CD4-positive, alpha-beta memory T cell (primary cell): ENCODE data around the gene RBM39. TPM values are rescaled to one million over a fixed set of nuclear protein-coding genes. Genes with fewer than 3 reads are reported as not detected.
A peak's percentile ranks its signal among the peaks of the same experiment; 100 is the strongest.

Source experiments
- CTCF ChIA-PET: fragments of 350-600 bp; sonication (Branson Sonifier 250); formaldehyde crosslinking; loops from one replicate; lab custom pipeline; 2021; ENCODE audit warnings: inconsistent platforms; ENCODE audit not compliant: partially characterized antibody; lab: Charles Lee
- POLR2A ChIA-PET: fragments of 350-600 bp; sonication (Branson Sonifier 250); formaldehyde crosslinking; loops from one replicate; lab custom pipeline; 2021; ENCODE audit not compliant: partially characterized antibody; lab: Charles Lee
- DNase-seq, 5 donors: peaks; one replicate each; pipeline versions ENCODE4 v3.0.0 to v3.0.0-alpha.2; 2020 to 2022; ENCODE audit warnings: mixed read lengths in 1 of 5
- H3K27ac ChIP-seq: one replicate; pipeline ENCODE4 v1.7.0; 2013; ENCODE audit warnings: low read depth, low read length
- H3K27me3 ChIP-seq: 2 replicates; pipeline ENCODE4 v1.7.0; 2013; ENCODE audit warnings: mild to moderate bottlenecking, low read length, moderate library complexity; ENCODE audit not compliant: insufficient read depth
- H3K36me3 ChIP-seq: 2 replicates; pipeline ENCODE4 v1.7.0; 2013; ENCODE audit warnings: mild to moderate bottlenecking, low read length, moderate library complexity; ENCODE audit not compliant: insufficient read depth
- H3K4me1 ChIP-seq: 2 replicates; pipeline ENCODE4 v1.7.0; 2013; ENCODE audit warnings: mild to moderate bottlenecking, low read length, moderate library complexity; ENCODE audit not compliant: insufficient read depth
- H3K4me3 ChIP-seq, 2 donors: one replicate each; pipeline ENCODE4 v1.7.0; 2013; ENCODE audit warnings: low read length in 2 of 2, mild to moderate bottlenecking in 1 of 2
- H3K9me3 ChIP-seq, 2 donors: one replicate each; pipeline ENCODE4 v1.7.0; 2013; ENCODE audit warnings: low read length in 2 of 2, control low read depth in 1 of 2; ENCODE audit not compliant: control insufficient read depth in 1 of 2
- H3K27ac Mint-ChIP-seq, 7 donors: one replicate each; pipeline ENCODE4 v1.8.0; 2020 to 2021; ENCODE audit warnings: mixed read lengths in 7 of 7, mild to moderate bottlenecking in 6 of 7, inconsistent platforms in 3 of 7, moderate library complexity in 3 of 7
- H3K27me3 Mint-ChIP-seq, 2 donors: one replicate each; pipeline ENCODE4 v1.8.0; 2020 to 2021; ENCODE audit warnings: mixed read lengths in 2 of 2
- H3K36me3 Mint-ChIP-seq, 2 donors: one replicate each; pipeline ENCODE4 v1.8.0; 2020 to 2021; ENCODE audit warnings: mixed read lengths in 2 of 2, inconsistent platforms in 1 of 2, mild to moderate bottlenecking in 1 of 2
- H3K4me1 Mint-ChIP-seq, 4 donors: one replicate each; pipeline ENCODE4 v1.8.0; 2020 to 2021; ENCODE audit warnings: mixed read lengths in 4 of 4, mild to moderate bottlenecking in 1 of 4
- H3K4me3 Mint-ChIP-seq, 8 donors: one replicate each; pipeline ENCODE4 v1.8.0; 2020 to 2021; ENCODE audit warnings: mixed read lengths in 8 of 8, mild to moderate bottlenecking in 7 of 8, moderate library complexity in 6 of 8, inconsistent platforms in 3 of 8
- H3K9me3 Mint-ChIP-seq, 8 donors: one replicate each; pipeline ENCODE4 v1.8.0; 2020 to 2021; ENCODE audit warnings: mixed read lengths in 8 of 8, mild to moderate bottlenecking in 5 of 8, inconsistent platforms in 3 of 8, moderate library complexity in 1 of 8
- intact Hi-C: fragments of 100-400 bp; cut with micrococcal nuclease; formaldehyde crosslinking; loops from one replicate; pipeline ENCODE4 v1.15.1; 2023
- polyA plus RNA-seq, 2 donors: library from polyadenylated mRNA; unstranded; fragments of 300-500 nt; fragmentation: Illumina TruSeq; gene quantifications; one replicate each; pipeline ENCODE4 v1.2.3, GENCODE V29; 2021
- total RNA-seq, 2 experiments: library from RNA; stranded (reverse); gene quantifications; one replicate each; pipeline ENCODE4 v1.2.3, GENCODE V29; 2021

RBM39 gene
- total and polyA plus RNA-seq, 4 experiments from 2014 or later = 76.7 to 665 (median 392) TPM

GRCh38 chr20:35704514-35705261, 37.4 kb downstream of the RBM39 start:
- Histone ChIP-seq H3K4me1 (peaks cover 29% of the 10 kb centered on the region), H3K36me3 (peaks cover 54% of the 10 kb centered on the region), H3K27me3 (no peaks in the 10 kb centered on the region), H3K27ac (no peak overlapping the region), H3K4me3 (no peak overlapping the region), H3K9me3 (no peaks in the 10 kb centered on the region)
- Mint-ChIP-seq H3K4me3 (no peak overlapping the region), H3K27ac (peak overlapping the region in 3 of 7 donors; percentile 71 to 98 (median 79)), H3K9me3 (peaks cover 0 to 4% (median 0%) of the 10 kb centered on the region in 8 donors), H3K36me3 (peaks cover 42 to 73% of the 10 kb centered on the region in 2 donors), H3K27me3 (no peaks in the 10 kb centered on the region), H3K4me1 (peaks cover 18 to 55% (median 20%) of the 10 kb centered on the region in 4 donors)
- CTCF ChIA-PET = interaction anchor here (1.0 to 1.1 kb wide), 2 partner anchors 86 to 101 kb away, joined by 3 read pairs; no protein-coding TSS in a partner anchor
- intact Hi-C loops = no loop called here
- POLR2A ChIA-PET = interaction anchor here (1.1 to 6.8 kb wide), 4 partner anchors 15 to 41 kb away, joined by 4 to 100 read pairs (median 7); partner anchors contain the start of genes CPNE1, RBM12 and RBM39
- DNase-seq = no peak

GRCh38 chr20:35702824-35703695, 39.0 kb downstream of the RBM39 start:
- peak overlapping the region in 3 of 7 donors; percentile 8 to 98 (median 79) for H3K27ac Mint-ChIP-seq
- Histone ChIP-seq H3K27me3 (no peaks in the 10 kb centered on the region), H3K4me1 (peaks cover 28% of the 10 kb centered on the region), H3K9me3 (no peaks in the 10 kb centered on the region), H3K27ac (no peak overlapping the region), H3K4me3 (no peak overlapping the region), H3K36me3 (peaks cover 43% of the 10 kb centered on the region)
- H3K9me3 Mint-ChIP-seq = peaks cover 0 to 11% (median 0%) of the 10 kb centered on the region in 8 donors
- H3K4me3 Mint-ChIP-seq = no peak overlapping the region
- H3K27me3 Mint-ChIP-seq = no peaks in the 10 kb centered on the region
- peaks cover 32 to 72% of the 10 kb centered on the region in 2 donors for H3K36me3 Mint-ChIP-seq
- no peak for DNase-seq
- intact Hi-C loops = no loop called here
- peaks cover 21 to 57% (median 25%) of the 10 kb centered on the region in 4 donors for H3K4me1 Mint-ChIP-seq
- CTCF ChIA-PET = interaction anchor here (2.3 to 2.7 kb wide), 2 partner anchors 36 to 102 kb away, joined by 6 to 7 read pairs; no protein-coding TSS in a partner anchor
- POLR2A ChIA-PET = interaction anchor here (0.7 to 6.8 kb wide), 8 partner anchors 9 to 87 kb away, joined by 3 to 100 read pairs (median 6); partner anchors contain the start of genes CPNE1, RBM12, RBM39 and SPAG4

- peak overlapping the region in 3 of 8 donors; percentile 6 to 61 (median 50) for H3K4me3 Mint-ChIP-seq
- H3K27ac Mint-ChIP-seq = peak overlapping the region; percentile 57 to 98 (median 72)
Observed at GRCh38 chr20:35702051-35702823, 39.8 kb downstream of the RBM39 start.

GRCh38 chr20:35700625-35701148, 41.4 kb downstream of the RBM39 start:
- Mint-ChIP-seq H3K4me1 (peaks cover 33 to 71% (median 38%) of the 10 kb centered on the region in 4 donors), H3K36me3 (peaks cover 31 to 67% of the 10 kb centered on the region in 2 donors), H3K4me3 (peak overlapping the region; percentile 60 to 99 (median 95)), H3K27me3 (no peaks in the 10 kb centered on the region), H3K9me3 (peaks cover 0 to 11% (median 0%) of the 10 kb centered on the region in 8 donors), H3K27ac (peak overlapping the region; percentile 57 to 99 (median 94))
- Histone ChIP-seq H3K27me3 (no peaks in the 10 kb centered on the region), H3K4me3 (no peak overlapping the region), H3K27ac (peak overlapping the region; percentile 84), H3K36me3 (peaks cover 38% of the 10 kb centered on the region), H3K9me3 (no peaks in the 10 kb centered on the region), H3K4me1 (peaks cover 38% of the 10 kb centered on the region)
- POLR2A ChIA-PET = interaction anchor here (0.7 to 6.8 kb wide), 11 partner anchors 10 to 253 kb away, joined by 3 to 100 read pairs (median 7); partner anchors contain the start of genes CPNE1, PHF20, RBM12 and RBM39
- CTCF ChIA-PET = interaction anchor here (1.2 to 2.8 kb wide), 3 partner anchors 39 to 100 kb away, joined by 3 to 8 read pairs (median 3); no protein-coding TSS in a partner anchor
- intact Hi-C loops = no loop called here
- DNase-seq = no peak

More at GRCh38 chr20:35702051-35702823, 39.8 kb downstream of the RBM39 start:
- peaks cover 32 to 75% of the 10 kb centered on the region in 2 donors for H3K36me3 Mint-ChIP-seq
- H3K4me3 ChIP-seq = no peak overlapping the region
- no peak overlapping the region for H3K27ac ChIP-seq
- no peaks in the 10 kb centered on the region for H3K9me3 ChIP-seq
- H3K36me3 ChIP-seq = peaks cover 43% of the 10 kb centered on the region
- POLR2A ChIA-PET = interaction anchor here (0.7 to 6.8 kb wide), 7 partner anchors 8 to 86 kb away, joined by 3 to 100 read pairs (median 5); partner anchors contain the start of genes RBM39 and SPAG4
- peaks cover 0 to 11% (median 0%) of the 10 kb centered on the region in 8 donors for H3K9me3 Mint-ChIP-seq
- H3K4me1 Mint-ChIP-seq = peaks cover 29 to 65% (median 33%) of the 10 kb centered on the region in 4 donors
- DNase-seq = no peak
- CTCF ChIA-PET = interaction anchor here (0.7 to 2.7 kb wide), 4 partner anchors 29 to 101 kb away, joined by 3 to 7 read pairs (median 4); no protein-coding TSS in a partner anchor
- H3K4me1 ChIP-seq = peaks cover 36% of the 10 kb centered on the region
- no peaks in the 10 kb centered on the region for H3K27me3 Mint-ChIP-seq
- intact Hi-C loops = no loop called here
- H3K27me3 ChIP-seq = no peaks in the 10 kb centered on the region

GRCh38 chr20:35699957-35700624, 42.0 kb downstream of the RBM39 start:
- H3K36me3 Mint-ChIP-seq = peaks cover 30 to 67% of the 10 kb centered on the region in 2 donors
- H3K27me3 ChIP-seq = no peaks in the 10 kb centered on the region
- peak overlapping the region; percentile 86 to 90 for H3K4me3 ChIP-seq
- H3K4me1 ChIP-seq = peaks cover 38% of the 10 kb centered on the region
- no peaks in the 10 kb centered on the region for H3K27me3 Mint-ChIP-seq
- ChIA-PET POLR2A (interaction anchor here (0.8 to 6.8 kb wide), 16 partner anchors 11 to 254 kb away, joined by 3 to 100 read pairs (median 5); partner anchors contain the start of genes CPNE1, PHF20, RBM12 and RBM39), CTCF (interaction anchor here (1.1 to 2.8 kb wide), 4 partner anchors 40 to 99 kb away, joined by 3 to 8 read pairs (median 3); partner anchors contain the start of gene PHF20)
- peaks cover 35 to 75% (median 42%) of the 10 kb centered on the region in 4 donors for H3K4me1 Mint-ChIP-seq
- peaks cover 0 to 11% (median 0%) of the 10 kb centered on the region in 8 donors for H3K9me3 Mint-ChIP-seq
- intact Hi-C loops = loop anchor here (1.0 to 10.0 kb wide), 6 partner anchors 36 to 235 kb away; partner anchors contain the start of genes CPNE1 and RBM12
- peak overlapping the region; percentile 92 to 99 (median 95) for H3K4me3 Mint-ChIP-seq
- H3K27ac ChIP-seq = peak overlapping the region; percentile 84
- DNase-seq = no peak
- peaks cover 38% of the 10 kb centered on the region for H3K36me3 ChIP-seq
- no peaks in the 10 kb centered on the region for H3K9me3 ChIP-seq
- H3K27ac Mint-ChIP-seq = peak overlapping the region; percentile 93 to 99 (median 97)
